Psoas muscle (tissue), 8 donors: ENCODE data around the gene TMEM38A. TPM values are rescaled to one million over a fixed set of nuclear protein-coding genes. Genes with fewer than 3 reads are reported as not detected.

ENCODE experiments used
- ATAC-seq, 4 donors: fragments of 200-7000 bp; cut with Tn5 transposase; one replicate each; pipeline ENCODE4 v1.9.1; 2020; ENCODE audit warnings: moderate library complexity in 3 of 4, mild to moderate bottlenecking in 2 of 4
- DNase-seq, 2 donors: peaks; one replicate each; pipeline ENCODE4 v3.0.0-alpha.2; 2020
- H3K27ac ChIP-seq: fragments of 200-600 bp; one replicate; pipeline ENCODE4 v1.8.0; 2022
- H3K27me3 ChIP-seq, 3 donors: fragments of 200-600 bp in 1 of 3; one replicate each; pipeline versions ENCODE4 v1.6.1 to v1.8.0; 2013 to 2022; ENCODE audit warnings: low read length in 2 of 3, mild to moderate bottlenecking in 2 of 3, moderate library complexity in 1 of 3; ENCODE audit not compliant: insufficient read depth in 3 of 3
- H3K36me3 ChIP-seq, 2 donors: fragments of 200-600 bp in 1 of 2; one replicate each; pipeline versions ENCODE4 v1.6.1 to v1.8.0; 2013 to 2022; ENCODE audit warnings: low read depth in 1 of 2, mild to moderate bottlenecking in 1 of 2, moderate library complexity in 1 of 2; ENCODE audit not compliant: insufficient read depth in 1 of 2
- H3K4me1 ChIP-seq: fragments of 200-600 bp; one replicate; pipeline ENCODE4 v1.8.0; 2022
- H3K4me3 ChIP-seq: fragments of 200-600 bp; one replicate; pipeline ENCODE4 v1.8.0; 2022; ENCODE audit warnings: mild to moderate bottlenecking
- H3K9me3 ChIP-seq: fragments of 200-600 bp; one replicate; pipeline ENCODE4 v1.8.0; 2022
- CTCF ChIP-seq: fragments of 200-600 bp; IDR thresholded peaks from one replicate; pipeline ENCODE4 v1.8.0; 2022; ENCODE audit warnings: antibody characterized with exemption
- WGBS, 3 donors: extraction: QIAGEN DNeasy Blood & Tissue Kit; methylation state at CpG; one replicate each; pipeline versions ENCODE4 v1.1.6 to v1.1.7; 2013; 5-methylcytosine and 5-hydroxymethylcytosine counted together
- intact Hi-C, 2 donors: fragments of 100-400 bp; cut with DNase I; formaldehyde crosslinking; loops; one replicate each; pipeline versions ENCODE4 v1.11.0 to v1.14.2; 2022
- polyA plus RNA-seq, 3 donors: library from polyadenylated mRNA; stranded (reverse); fragments of 200-250 nt; gene quantifications; one replicate each; pipeline ENCODE4 v1.2.3, GENCODE V29; 2013
- total RNA-seq, 4 donors: library from RNA; stranded (reverse); fragmentation: NEBNext Ultra II Directional in 2 of 4; extraction: Animal tissue kit (Norgen Biotek cat#: 25700) in 2 of 4; gene quantifications; one replicate each; pipeline versions ENCODE4 v1.2.1 to v1.2.4, GENCODE V29; 2021 to 2023
- donor health status: healthy with polysubstance abuse.
- donor health status: DM: no; HTN: no; CAD: no; lungs with moderate emphysema.
- donor health status: Bipolar disorder and iron deficiency.
- donor health status: healthy.
- donor health status: DM: yes; HTN: yes; CAD: no.
- donor health status: DM: no; HTN: no; CAD: no.
- donor health status: DM: no; HTN: no; CAD: no.
- donor health status: DM: yes; HTN: yes; CAD: no.

Gene TMEM38A
- total and polyA plus RNA-seq, 7 donors, result 53.2 to 295 (median 130) TPM

DNA sequence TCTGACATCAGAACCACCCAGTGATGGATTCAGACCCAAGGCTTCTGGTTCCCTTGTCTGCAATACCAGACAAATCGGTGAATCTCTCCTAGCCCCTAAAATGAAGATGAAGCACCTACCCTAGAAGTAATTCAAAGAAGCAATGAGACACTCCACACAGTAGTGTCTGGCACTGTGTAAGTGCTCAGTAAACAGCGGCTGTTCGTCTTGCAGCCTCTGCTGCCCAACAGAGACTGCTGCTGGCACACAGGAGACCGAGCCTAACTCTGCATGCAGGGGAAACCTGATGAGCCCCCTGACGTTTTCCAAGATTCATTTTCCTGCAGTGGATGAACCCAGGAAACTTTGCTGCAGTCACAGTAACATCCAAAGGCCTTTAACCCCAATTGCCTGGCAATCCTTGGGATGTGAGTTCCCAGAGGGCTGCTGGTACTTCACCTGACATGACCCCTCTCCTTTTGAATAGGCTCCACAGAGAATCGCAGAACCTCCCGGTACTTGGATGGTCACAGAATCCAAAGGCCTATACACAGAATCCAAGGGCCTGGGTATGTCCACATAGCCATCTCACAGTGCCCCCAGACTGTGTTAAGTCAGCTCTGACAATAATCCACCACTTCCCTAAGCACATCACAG is 39.7 kb upstream of the TMEM38A start:
- H3K4me1 ChIP-seq, result peaks cover 74% of the 10 kb centered on the region
- TF ChIP-seq CTCF, result no peak
- WGBS, 3 donors, result 29 to 54% (median 37%) methylated on average over 7 of the region's 7 CpGs

DNA sequence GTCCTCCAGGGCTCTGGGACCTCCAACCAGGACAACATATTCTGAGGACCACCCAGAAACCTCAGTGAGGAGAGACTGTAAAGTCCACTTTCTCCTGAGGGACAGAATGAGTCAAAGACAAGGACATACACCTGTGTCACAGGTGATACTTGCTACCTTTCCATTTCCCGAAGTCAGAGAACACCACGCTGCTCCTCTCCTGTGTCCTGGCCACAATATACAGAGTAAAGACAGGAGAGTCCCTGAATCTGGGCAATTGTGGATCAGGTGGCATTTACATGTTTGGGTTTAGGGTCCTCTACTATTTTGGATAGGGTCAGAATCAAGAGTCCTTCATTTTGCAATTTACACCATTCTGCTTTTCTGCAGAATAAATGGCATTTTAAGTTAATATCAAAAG is 37.9 kb upstream of the TMEM38A start:
- Histone ChIP-seq H3K27ac (no peak overlapping the region), H3K4me3 (no peak overlapping the region), H3K36me3 (peaks cover 0 to 10% of the 10 kb centered on the region in 2 donors), H3K27me3 (no peaks in the 10 kb centered on the region), H3K9me3 (no peaks in the 10 kb centered on the region), H3K4me1 (peaks cover 66% of the 10 kb centered on the region)
- 91 to 93% (median 92%) methylated on average over 2 of the region's 2 CpGs for WGBS, 3 donors
- ATAC-seq (no peak), DNase-seq (no peak)
- intact Hi-C loops, result loop anchor here in 1 of 2 donors (5.0 kb wide), 1 partner anchor 36 kb away; no protein-coding TSS in a partner anchor
- no peak for TF ChIP-seq CTCF

More for the DNA sequence above, 39.7 kb upstream of the TMEM38A start:
- no peak for ATAC-seq
- Histone ChIP-seq H3K4me3 (no peak overlapping the region), H3K36me3 (peaks cover 0 to 10% of the 10 kb centered on the region in 2 donors), H3K9me3 (no peaks in the 10 kb centered on the region), H3K27ac (peak overlapping the region; percentile 58), H3K27me3 (no peaks in the 10 kb centered on the region)
- intact Hi-C loops, result loop anchor here in 1 of 2 donors (5.0 kb wide), 1 partner anchor 34 kb away; no protein-coding TSS in a partner anchor
- DNase-seq, result peak in 1 of 2 donors; percentile 2

DNA sequence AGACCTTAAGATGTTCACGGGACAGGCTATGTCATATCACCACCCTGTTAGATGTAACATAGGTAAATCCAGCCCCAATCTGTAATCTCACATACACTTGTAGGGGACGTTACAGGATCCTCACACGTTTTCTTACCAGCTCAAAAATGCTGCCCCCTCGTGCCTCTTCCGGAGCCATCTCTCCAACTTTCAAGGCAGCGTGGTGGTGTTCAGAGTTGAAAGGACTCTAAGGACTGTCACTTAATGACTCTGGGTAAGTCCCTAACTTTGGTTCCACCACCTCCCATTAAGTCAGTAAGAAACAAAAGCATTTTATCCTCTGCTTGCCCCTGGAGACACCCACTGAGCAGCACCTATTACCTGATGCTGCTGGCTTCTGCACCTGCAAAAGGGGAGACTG is 37.4 kb upstream of the TMEM38A start:
- Histone ChIP-seq H3K27me3 (no peaks in the 10 kb centered on the region), H3K36me3 (peaks cover 0 to 10% of the 10 kb centered on the region in 2 donors), H3K4me1 (peaks cover 61% of the 10 kb centered on the region), H3K9me3 (no peaks in the 10 kb centered on the region), H3K27ac (no peak overlapping the region), H3K4me3 (no peak overlapping the region)
- 70 to 78% (median 76%) methylated on average over 6 of the region's 6 CpGs for WGBS, 3 donors
- DNase-seq (peak in 1 of 2 donors; percentile 8), ATAC-seq (no peak)
- intact Hi-C loops, result loop anchor here in 1 of 2 donors (5.0 kb wide), 1 partner anchor 36 kb away; no protein-coding TSS in a partner anchor
- TF ChIP-seq CTCF, result no peak

GRCh38 chr19:16624236-16624635 is 36.7 kb upstream of the TMEM38A start:
- intact Hi-C loops, result loop anchor here in 1 of 2 donors (5.0 kb wide), 1 partner anchor 37 kb away; no protein-coding TSS in a partner anchor
- Histone ChIP-seq H3K9me3 (no peaks in the 10 kb centered on the region), H3K27me3 (no peaks in the 10 kb centered on the region), H3K36me3 (peaks cover 0 to 10% of the 10 kb centered on the region in 2 donors), H3K4me3 (no peak overlapping the region), H3K4me1 (peaks cover 58% of the 10 kb centered on the region), H3K27ac (no peak overlapping the region)
- DNase-seq (peak in 1 of 2 donors; percentile 42), ATAC-seq (no peak)
- WGBS, 3 donors, result 63 to 72% (median 66%) methylated on average over 10 of the region's 10 CpGs
- no peak for TF ChIP-seq CTCF
